ENCODE results near the gene CASP7. TPM values are rescaled to one million over a fixed set of nuclear protein-coding genes. Genes with fewer than 3 reads are reported as not detected.

The CASP7 gene
- total RNA-seq, 1 experiment from 2014 or later, result 4.7 TPM

DNA sequence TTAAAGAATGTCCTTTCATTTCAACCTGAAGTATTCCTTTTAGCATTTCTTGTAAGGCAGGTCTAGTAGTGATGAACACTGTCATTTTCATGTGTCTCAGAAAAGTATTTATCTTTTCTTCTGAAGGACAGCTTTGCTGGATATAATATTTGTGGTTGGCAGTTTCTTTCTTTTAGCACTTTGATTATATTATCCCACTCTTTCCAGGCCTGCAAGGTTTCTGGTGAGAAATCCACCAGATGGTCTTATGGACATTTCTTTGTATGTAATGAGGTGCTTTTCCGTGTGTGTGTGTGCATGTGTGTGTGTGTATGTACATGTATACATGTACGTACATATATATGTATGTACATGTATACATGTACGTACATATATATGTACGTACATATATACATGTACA is 7.3 kb downstream of the CASP7 start:
- no peak overlapping the region for H3K27ac Mint-ChIP-seq
- Histone ChIP-seq H2BK12ac (ENCODE audit: insufficient read length, low read depth, low read length) (no peak overlapping the region), H2BK15ac (ENCODE audit: low read depth, low read length) (no peak overlapping the region), H3K27ac (ENCODE audit: insufficient read length, low read depth, low read length) (no peak overlapping the region), H3K9ac (ENCODE audit: extremely low read depth, insufficient read length, low read length) (no peak overlapping the region), H3K9me3 (ENCODE audit: control insufficient read depth, low read depth, low read length) (no peaks in the 10 kb centered on the region), H3K27me3 (ENCODE audit: insufficient read depth, low read length) (no peaks in the 10 kb centered on the region), H3K4ac (ENCODE audit: low read depth, low read length) (no peak overlapping the region), H3K79me2 (ENCODE audit: insufficient read depth, low read length) (no peaks in the 10 kb centered on the region; the same call in 1 of the 2 replicates), H3K79me1 (ENCODE audit: insufficient read depth, low read depth, low read length, poor library complexity, severe bottlenecking) (no peaks in the 10 kb centered on the region), H3K18ac (ENCODE audit: insufficient read length, low read depth, low read length) (no peak overlapping the region), H2AFZ (ENCODE audit: low read length) (no peak overlapping the region), H2BK5ac (ENCODE audit: insufficient read length, low read length) (no peak overlapping the region), H3T11ph (ENCODE audit: low read length) (no peak overlapping the region), H3K4me2 (ENCODE audit: insufficient read depth, insufficient read length, low read length) (no peak overlapping the region), H3K23me2 (ENCODE audit: insufficient read length, low read depth, low read length, poor library complexity, severe bottlenecking) (no peaks in the 10 kb centered on the region), H4K5ac (ENCODE audit: insufficient read length, low read depth, low read length) (no peak overlapping the region), H2BK20ac (ENCODE audit: low read depth, low read length, poor library complexity, severe bottlenecking) (no peak overlapping the region), H3K23ac (ENCODE audit: insufficient read length, low read depth, low read length) (no peak overlapping the region), H3K14ac (ENCODE audit: insufficient read depth, low read length) (no peak overlapping the region), H4K20me1 (ENCODE audit: control insufficient read depth, insufficient read depth, insufficient read length) (no peaks in the 10 kb centered on the region), H2BK120ac (ENCODE audit: low read depth, low read length, poor library complexity, severe bottlenecking) (no peak overlapping the region), H3K4me1 (ENCODE audit: insufficient read depth, low read length) (no peaks in the 10 kb centered on the region; the same call in 1 of the 2 replicates), H4K91ac (ENCODE audit: insufficient read length, low read depth, low read length) (no peak overlapping the region), H2AK5ac (ENCODE audit: insufficient read length, low read length) (no peak overlapping the region), H4K8ac (replicated peaks; ENCODE audit: insufficient read length, low read depth, low read length) (no peak overlapping the region), H3K56ac (ENCODE audit: insufficient read length, low read depth, low read length) (no peak overlapping the region)
- H3K27me3 Mint-ChIP-seq (ENCODE audit: low read depth), result no peaks in the 10 kb centered on the region
- peaks cover 9 to 24% of the 10 kb centered on the region in 2 experiments for H3K4me1 Mint-ChIP-seq
- H3K4me3 Mint-ChIP-seq, result no peak overlapping the region
- peaks cover 7 to 18% of the 10 kb centered on the region in 2 experiments for H3K9me3 Mint-ChIP-seq
- no CpG with 5 or more reads among the region's 4 CpGs for WGBS (ENCODE audit: extremely low coverage, insufficient read length, low lambda C conversion rate)
- H3K36me3 Mint-ChIP-seq (ENCODE audit: insufficient read depth in 1 of 3, low read depth in 3 of 3), result peaks cover 2 to 19% (median 18%) of the 10 kb centered on the region in 3 experiments; a peak in 4 of 7 replicates
- TF ChIP-seq, protein P1, sequence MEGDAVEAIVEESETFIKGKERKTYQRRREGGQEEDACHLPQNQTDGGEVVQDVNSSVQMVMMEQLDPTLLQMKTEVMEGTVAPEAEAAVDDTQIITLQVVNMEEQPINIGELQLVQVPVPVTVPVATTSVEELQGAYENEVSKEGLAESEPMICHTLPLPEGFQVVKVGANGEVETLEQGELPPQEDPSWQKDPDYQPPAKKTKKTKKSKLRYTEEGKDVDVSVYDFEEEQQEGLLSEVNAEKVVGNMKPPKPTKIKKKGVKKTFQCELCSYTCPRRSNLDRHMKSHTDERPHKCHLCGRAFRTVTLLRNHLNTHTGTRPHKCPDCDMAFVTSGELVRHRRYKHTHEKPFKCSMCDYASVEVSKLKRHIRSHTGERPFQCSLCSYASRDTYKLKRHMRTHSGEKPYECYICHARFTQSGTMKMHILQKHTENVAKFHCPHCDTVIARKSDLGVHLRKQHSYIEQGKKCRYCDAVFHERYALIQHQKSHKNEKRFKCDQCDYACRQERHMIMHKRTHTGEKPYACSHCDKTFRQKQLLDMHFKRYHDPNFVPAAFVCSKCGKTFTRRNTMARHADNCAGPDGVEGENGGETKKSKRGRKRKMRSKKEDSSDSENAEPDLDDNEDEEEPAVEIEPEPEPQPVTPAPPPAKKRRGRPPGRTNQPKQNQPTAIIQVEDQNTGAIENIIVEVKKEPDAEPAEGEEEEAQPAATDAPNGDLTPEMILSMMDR (conservative IDR thresholded peaks at IDR 0.05), result no peak
- DNase-seq, result no peak

All from H9 (cell line).